B cell (primary cell): ENCODE measurements around the gene ARHGEF3.

Experiments
- EZH2 ChIP-seq: IDR thresholded peaks from 2 replicates; pipeline ENCODE4 v1.6.1; 2012; ENCODE audit warnings: borderline replicate concordance, low read depth, mild to moderate bottlenecking, moderate library complexity, low read length; ENCODE audit not compliant: insufficient read depth, poor library complexity, severe bottlenecking
- TF ChIP-seq, protein P1 (sequence below): fragments of 200-600 bp; IDR thresholded peaks from one replicate; pipeline ENCODE4 v1.8.0; 2022; ENCODE audit warnings: antibody characterized with exemption, mild to moderate bottlenecking

DNA sequence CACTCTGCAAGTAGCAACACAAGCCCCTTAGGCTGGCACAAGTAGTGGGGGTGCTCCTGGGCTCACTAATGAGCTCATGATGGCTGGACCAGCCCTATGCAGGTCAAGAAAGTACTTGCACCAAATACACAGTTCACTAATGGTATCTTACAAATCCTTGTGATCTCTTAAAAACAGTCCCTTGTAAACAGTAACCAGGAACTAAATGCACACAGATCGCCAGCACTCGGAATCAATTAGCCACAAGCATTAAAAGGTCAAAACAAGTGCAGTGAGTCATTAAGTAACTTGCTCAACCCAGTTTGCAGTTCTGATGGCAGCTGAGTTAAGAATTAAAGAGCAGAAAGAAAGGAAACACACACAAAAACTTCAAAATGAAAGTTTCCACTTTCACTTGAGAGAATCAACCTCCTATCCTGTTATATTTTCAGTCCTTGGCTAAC, 43.2 kb downstream of the ARHGEF3 start:
- TF ChIP-seq, protein P1, sequence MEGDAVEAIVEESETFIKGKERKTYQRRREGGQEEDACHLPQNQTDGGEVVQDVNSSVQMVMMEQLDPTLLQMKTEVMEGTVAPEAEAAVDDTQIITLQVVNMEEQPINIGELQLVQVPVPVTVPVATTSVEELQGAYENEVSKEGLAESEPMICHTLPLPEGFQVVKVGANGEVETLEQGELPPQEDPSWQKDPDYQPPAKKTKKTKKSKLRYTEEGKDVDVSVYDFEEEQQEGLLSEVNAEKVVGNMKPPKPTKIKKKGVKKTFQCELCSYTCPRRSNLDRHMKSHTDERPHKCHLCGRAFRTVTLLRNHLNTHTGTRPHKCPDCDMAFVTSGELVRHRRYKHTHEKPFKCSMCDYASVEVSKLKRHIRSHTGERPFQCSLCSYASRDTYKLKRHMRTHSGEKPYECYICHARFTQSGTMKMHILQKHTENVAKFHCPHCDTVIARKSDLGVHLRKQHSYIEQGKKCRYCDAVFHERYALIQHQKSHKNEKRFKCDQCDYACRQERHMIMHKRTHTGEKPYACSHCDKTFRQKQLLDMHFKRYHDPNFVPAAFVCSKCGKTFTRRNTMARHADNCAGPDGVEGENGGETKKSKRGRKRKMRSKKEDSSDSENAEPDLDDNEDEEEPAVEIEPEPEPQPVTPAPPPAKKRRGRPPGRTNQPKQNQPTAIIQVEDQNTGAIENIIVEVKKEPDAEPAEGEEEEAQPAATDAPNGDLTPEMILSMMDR, result no peak
- no peak for TF ChIP-seq EZH2
